EH (cell line): Measurements from ENCODE around the gene PTGS2.
"Not testable (repeated sequence)": the region's sequence is repeated elsewhere in the genome, so short reads cannot be mapped to it uniquely, and the experiment has no call there.

Experiments
- DNase-seq: peaks from one replicate; pipeline ENCODE4 v3.0.0-alpha.2; 2015; ENCODE audit warnings: low read depth

Gene PTGS2

DNA sequence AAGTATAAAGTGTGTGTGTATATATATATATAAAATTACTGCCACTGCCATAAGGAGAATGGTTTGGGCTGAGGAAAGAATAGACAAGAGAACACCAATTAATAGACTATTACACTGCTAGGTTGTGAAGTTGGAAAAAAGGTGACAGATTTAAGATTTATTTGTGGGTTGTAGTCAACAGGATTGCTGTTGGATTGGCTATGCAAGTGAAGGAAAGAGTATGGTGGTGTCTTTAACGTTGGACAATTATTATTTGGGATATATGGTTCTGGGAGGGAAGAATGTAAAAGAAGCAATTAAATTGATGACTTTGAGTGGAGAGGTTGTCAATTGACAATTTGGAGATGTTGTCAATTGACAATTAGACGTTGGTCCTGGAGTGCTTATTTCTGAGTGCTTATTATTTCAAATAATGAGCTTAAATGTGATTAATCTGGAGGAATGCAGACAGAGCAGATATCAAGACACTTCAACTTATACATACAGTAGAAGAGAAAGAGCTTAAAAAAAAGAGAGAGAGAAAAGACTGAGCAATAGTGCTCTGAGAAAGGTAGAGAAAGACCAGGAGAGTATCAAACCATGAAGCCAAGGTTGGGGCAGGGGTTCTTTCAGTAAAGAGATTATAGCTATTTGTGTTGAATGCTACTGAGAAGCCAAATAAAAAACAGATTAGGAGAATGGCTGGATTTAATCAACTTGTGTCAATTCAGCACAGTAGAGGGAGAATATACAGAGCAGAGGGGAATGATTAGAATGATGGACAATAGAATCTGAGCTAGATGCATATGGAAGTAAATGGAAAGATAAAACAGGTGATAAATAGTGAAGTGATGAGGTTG lies 9.7 kb downstream of the PTGS2 start:
- peak; percentile 3 for DNase-seq

DNA sequence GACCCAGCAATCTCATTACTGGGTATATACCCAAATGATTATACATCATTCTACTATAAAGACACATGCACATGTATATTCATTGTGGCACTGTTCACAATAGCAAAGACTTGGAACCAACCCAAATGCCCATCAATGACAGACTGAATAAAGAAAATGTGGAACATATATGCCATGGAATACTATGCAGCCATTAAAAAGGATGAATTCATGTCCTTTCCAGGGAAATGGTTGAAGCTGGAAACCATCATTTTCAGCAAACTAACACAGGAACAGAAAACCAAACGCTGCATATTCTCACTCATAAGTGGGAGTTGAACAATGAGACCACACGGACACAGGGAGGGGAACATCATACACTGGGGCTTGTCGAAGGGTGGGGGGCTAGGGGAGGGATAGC lies 10.4 kb downstream of the PTGS2 start:
- DNase-seq: not testable (repeated sequence)

DNA sequence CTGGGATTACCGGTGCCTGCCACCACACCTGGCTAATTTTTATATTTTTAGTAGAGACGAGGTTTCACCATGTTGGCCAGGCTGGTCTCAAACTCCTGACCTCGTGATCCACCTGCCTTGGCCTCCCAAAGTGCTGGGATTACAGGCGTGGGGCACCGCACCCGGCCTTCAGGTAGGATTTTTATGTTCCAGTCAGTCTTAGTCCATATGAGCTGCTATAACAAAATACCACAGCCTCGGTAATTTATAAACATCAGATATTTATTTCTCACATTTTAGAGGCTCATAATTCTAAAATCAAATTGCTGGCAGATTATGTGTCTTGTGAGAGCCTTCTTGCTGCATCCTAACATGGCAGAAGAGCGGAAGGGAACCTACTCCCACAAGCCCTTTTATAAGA lies 16.0 kb downstream of the PTGS2 start:
- DNase-seq: not testable (repeated sequence)

DNA sequence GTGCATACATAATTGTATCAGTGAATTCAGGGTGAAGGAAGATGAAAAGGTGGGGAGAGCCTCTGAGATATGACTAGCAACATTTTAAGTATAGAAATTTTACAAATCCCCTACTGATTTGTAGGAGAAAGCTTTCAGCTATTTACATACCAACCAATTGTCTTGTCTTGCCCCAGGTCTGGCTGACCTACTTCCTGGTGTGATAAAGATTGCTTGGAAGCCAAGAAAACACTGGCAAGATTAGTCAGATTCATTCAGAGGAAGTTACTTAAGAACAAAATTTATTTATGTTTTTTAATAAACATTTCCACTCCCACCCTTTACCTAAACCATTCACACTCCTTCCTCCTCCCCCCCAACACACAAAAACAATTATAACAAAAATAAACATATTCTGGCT lies 17.5 kb downstream of the PTGS2 start:
- peak; percentile 33 for DNase-seq

DNA sequence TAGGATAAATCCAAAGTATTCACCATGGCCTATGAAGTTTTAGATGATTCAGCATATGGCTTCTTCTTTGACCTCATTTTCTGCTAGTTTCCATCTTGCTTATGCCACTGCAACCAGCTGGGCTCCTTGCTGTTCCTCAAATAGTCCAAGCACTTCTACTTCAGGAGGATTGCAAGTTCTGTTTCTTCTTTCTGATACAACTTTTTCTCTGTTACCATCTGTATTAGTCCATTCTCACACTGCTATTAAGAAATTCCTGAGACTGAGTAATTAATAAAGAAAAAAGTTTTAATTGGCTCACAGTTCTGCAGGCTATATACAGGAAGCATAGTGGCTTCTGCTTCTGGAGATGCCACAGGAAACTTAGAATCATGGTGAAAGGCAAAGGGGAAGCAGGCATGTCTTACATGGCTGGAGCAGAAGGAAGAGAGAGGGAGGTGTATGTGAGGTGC lies 20.3 kb downstream of the PTGS2 start:
- no peak for DNase-seq

DNA sequence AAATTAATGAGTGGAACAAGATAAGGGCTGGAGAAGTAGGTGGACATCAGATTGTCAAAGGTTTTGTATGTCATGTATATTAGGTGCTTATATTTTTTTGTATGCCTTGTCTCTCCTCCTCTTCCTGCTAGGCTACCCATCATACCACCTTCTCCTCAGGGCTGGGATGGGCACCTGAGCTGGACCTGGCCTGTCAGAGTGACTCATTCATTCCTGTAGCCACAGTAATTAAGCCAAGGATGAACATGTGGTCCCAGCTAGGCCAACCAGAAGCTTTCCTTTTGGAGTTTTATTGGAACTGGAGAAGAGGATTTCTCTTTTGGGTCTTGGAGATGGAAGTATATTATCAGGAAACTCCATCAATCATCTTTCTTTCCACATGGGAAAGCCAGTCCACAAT lies 21.2 kb downstream of the PTGS2 start:
- DNase-seq: no peak

DNA sequence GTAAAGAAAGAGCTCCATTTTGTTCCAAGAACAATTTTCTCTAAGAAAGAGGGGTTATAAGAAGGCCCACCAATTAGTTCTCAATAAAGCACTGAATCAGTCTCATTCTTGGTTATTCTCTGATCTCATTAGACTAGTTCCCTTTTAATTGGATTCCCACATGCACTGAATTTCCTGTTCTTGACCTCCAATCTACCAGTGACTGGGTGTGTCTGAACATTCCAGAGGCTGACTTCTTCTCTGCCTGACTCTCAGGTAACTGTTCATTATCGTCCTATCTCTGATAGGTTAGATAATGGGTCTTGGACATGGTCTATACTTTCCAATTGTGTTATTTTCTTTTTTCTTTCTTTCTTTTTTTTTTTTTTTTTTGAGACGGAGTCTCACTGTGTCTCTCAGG lies 22.7 kb downstream of the PTGS2 start:
- DNase-seq: no peak

DNA sequence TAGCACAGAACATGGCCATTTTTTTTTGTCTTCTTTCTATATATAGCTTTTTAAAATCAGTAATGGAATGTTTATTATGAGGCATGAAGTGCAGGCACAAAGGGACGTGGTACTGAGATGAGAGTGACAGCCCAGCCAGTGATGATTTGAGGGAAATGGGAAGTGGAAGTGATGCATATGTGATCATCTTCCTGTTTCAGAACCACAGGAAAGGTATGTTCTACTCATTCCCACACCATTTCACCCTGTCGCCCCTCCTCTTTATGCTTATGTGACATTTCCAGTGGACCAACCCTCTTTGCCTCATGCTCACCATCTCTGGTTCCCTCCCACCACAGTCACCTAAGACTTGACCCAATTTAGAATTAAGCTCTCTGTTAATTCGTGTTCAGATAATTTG lies 24.3 kb downstream of the PTGS2 start:
- no peak for DNase-seq

DNA sequence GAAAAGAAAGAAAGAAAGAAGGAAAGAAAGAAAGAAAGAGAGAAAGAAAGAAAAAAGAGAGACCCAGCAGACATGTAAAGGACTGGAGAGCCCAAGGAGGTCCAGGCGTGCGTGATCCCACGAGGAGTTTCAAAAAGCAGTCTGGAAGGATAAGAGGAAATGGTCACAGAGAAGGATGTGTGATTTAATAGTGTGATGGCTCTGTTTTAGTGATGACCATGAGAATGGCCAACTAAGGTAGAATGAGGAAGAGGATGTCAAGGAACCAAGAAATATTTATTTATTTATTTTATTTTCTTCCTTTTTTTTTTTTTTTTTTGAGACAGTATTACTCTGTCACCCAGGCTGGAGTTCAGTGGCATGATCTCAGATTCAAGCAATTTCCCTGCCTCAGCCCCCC lies 25.5 kb downstream of the PTGS2 start:
- no peak for DNase-seq

DNA sequence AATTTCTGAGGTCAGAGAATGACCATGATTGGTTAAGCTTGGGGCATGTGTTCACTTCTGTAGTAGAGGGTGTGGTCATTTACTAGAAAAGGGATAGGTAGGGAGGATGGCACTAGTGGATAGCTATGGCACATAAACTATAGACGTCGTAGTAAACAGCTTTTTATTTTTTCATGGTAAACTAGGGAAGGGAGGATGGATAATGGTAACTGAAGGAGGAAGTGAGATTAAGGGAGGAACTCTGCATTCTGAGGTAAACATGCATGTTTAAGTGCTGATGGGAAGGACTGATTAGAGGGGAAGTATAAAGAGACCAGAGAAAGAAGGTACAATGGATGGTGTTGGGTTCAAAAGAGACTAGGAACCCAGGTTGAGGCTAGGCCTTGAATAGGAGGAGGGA lies 26.9 kb downstream of the PTGS2 start:
- DNase-seq: no peak

DNA sequence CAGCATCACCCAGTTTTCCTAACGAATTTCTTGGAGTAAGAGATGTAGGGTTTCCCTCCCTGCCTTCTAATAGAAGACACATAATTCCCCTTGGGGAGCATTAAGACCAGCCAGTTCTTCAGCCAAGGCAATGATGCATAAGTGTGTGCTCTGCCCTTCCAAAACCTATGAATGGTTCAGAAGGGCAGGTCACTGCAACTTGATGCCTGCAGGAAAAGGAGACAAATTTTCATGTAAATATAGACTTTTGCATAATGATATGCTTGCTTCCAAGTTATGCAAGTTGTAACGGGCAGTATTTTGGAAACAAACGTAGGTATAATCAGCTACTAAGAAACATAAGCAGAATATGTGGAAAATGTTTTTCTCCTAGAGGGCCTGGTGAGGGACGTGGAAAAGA lies 31.6 kb downstream of the PTGS2 start:
- DNase-seq: no peak

DNA sequence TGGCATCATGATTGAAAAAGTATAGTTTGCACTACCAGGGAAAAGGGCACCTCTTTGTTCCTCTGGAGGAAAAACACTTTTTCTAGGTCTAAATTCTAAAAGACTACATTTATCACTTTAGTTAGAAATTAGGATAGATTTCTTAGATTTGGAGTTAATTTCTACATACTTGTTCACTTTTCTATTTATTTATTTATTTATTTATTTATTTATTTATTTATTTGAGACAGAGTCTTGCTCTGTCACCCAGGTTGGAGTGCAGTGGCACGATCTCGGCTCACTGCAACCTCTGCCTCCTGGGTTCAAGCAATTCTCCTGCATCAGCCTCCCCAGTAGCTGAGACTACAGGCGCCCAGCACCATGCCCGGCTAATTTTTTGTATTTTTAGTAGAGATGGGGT lies 32.2 kb downstream of the PTGS2 start:
- DNase-seq: not testable (repeated sequence)

DNA sequence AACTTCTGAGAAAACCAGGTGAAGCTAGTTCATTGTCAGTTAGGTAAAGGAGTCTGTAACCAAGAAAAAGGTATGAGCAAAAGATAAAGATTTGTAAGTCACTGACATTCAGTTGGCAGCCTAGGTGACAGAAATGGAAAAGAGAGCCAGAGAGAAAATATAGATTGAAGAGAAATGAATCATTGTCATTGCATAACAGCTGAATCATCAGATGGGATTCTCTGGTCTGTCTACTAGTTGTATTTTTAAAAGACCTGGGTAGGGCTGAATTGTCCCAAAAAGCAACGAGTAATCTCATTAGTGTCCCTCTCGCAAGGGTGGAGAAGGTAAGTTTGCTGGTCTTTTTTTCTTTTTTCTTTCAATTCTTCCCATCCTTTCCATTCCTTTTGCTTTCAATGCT lies 36.6 kb downstream of the PTGS2 start:
- peak; percentile 61 for DNase-seq

DNA sequence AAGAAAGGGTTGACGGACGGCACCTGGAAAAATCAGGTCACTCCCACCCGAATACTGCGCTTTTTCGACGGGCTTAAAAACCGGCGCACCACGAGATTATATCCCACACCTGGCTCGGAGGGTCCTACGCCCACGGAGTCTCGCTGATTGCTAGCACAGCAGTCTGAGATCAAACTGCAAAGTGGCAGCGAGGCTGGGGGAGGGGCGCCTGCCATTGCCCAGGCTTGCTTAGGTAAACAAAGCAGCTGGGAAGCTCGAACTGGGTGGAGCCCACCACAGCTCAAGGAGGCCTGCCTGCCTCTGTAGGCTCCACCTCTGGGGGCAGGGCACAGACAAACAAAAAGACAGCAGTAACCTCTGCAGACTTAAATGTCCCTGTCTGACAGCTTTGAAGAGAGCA lies 42.7 kb downstream of the PTGS2 start:
- not testable (repeated sequence) for DNase-seq

DNA sequence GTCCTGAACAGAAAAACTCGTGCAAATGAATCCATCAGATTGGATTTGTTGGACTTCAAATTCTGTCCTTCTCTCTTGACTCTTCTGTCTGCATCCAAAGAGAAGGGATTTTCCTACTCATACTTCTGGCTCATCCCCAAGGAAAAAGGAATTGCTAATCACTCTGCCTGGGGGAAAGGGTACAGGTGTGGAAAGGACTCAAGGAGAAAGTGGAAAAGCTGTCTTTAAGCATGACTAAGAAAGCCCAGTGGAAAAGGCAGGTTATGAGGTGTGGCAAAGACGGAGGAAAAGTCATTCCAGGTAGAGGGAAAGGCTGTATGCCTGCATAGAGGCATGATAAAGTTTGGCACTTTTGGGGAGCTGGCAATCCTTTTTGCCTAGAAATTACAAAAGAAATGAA lies 43.4 kb downstream of the PTGS2 start:
- DNase-seq: no peak

DNA sequence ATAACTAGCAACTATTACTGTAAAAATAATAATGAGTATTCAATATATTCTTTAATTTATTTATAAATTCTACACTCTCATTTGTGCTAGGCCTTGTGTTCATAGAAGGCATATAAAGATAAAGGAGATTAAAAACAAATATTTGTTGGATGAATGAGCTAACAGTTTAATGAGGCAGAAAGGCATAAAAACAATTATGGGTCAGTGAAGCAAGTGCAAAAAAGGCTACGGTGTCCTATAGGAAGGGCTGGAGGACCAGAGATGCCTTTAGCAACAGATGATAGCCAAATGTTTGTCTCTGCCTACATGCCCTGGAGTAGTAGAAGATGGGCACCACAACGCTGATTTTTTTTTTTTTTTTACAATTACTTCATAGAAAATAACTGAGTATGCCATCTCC lies 45.7 kb downstream of the PTGS2 start:
- DNase-seq: no peak

DNA sequence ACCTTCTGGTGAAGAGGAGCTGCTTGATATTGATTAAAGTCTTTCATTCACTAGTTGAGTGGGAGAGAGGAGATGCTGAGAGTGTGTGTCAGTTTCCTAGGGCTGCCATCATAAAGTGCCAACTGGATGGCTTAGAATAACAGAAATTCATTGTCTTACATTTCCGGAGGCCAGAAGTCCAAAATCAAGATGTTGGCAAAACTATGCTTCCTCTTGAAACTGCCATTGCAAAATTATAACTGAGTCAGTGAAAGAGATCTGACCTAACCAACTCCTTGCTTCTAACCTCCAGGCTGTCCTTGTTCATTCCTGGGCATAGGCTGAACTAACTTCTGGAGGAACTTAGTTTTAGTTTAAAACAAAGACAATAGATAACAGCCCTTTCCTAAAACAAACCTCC lies 47.1 kb downstream of the PTGS2 start:
- no peak for DNase-seq

DNA sequence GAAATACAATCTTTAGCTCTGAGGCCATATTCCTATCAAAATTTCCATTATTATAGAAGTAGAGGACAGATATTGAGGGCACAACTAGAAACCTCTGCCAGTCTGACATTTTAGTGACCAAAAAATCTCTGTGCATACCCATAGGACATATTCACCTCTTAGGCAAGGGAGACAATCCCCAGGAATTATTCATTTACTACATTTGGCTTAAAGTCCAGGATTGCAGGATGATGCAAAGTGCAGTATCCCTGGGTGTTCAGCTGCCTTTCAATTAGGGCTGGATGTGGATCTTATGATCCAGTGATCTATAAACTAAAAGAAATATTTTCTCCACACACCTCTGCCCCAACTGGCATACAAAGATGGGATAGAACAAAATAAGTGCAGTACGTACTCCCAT lies 50.9 kb downstream of the PTGS2 start:
- peak; percentile 6 for DNase-seq

DNA sequence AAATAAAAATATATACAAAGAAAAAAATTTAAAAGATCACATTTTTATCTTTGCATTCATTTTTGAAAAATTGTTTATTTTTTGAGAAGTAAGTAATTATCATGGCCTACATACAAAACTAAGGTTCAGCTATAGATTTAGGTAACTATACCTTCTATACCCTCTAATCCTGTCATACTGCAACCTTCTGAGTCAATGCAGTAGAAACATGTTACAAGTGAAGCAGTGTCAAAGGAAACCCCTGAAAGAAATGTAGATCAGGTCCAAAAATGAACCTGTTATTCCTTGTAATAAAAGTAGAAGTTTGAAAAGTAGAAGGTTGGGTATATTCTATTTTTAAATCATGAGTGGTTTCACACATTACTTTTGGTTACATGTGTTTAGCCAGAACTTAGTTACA lies 51.3 kb downstream of the PTGS2 start:
- DNase-seq: no peak

DNA sequence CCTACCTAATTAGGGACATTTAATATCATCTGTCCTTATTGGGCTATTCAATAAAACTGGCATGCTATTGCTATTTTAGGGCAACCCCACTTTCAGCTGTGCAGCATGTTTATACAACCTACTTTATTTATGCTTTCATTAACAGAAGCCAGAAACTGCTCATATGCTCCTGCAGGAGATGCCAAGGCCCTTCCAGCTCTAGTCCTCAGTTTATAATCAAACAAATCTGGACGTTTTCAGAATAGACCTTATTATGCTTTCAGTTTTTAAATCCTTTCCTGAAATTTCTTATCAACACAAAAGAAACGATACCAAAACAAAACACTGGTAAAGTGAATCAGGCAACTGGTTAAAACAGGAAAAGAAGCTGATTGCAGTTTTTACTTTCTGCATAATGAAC lies 53.2 kb downstream of the PTGS2 start:
- no peak for DNase-seq

DNA sequence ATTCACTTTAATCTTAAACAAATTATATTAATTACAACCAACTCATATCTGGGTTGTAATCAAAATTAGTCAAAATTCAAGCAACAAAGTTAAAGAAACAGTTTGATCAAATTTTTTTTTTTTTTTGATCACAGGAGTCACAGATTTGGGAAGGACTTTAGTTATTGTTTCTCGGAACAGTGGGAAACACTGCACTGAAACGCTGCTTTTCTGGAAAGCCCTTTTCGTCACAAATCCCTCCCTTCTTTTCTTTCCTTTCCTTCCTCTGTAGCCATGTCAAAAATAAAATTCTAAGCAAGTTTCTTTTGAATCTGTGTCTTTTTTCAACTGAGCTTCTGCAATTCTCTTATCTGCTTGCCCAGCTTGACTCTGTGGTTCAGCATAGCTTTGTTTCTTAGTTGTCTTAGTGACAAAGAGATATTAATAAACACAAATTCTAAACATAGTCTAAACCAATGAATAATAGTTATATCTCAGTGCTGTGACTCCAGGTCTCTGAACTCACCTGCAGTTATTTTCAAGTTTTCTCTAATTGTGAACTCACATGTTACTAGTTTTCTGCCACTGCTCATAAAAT lies 53.8 kb downstream of the PTGS2 start:
- DNase-seq: no peak

DNA sequence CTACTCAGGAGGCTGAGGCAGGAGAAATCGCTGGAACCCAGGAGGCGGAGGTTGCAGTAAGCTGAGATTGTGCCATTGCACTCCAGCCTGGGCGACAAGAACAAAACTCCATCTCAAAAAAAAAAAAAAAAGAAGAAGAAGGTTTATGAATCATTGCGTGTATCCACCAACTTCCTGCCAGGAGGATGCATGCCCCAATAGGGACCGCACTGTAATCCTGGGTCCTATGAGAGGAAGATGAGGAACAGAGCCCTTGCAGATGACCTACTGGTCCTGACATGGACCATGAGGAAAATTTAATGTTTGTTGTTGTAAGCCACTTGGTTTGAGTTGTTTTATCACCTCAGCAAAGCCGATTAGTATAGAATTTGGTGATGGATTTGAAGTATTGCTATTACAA lies 56.7 kb downstream of the PTGS2 start:
- no peak for DNase-seq
